K562 (cell line): ENCODE data around the gene HPD. TPM values are rescaled to one million over a fixed set of nuclear protein-coding genes. Genes with fewer than 3 reads are reported as not detected.

ENCODE experiments used
- EHMT2 ChIP-seq: fragments of 450-650 bp; IDR thresholded peaks from 2 replicates; pipeline ENCODE4 v1.6.1; 2018; ENCODE audit warnings: antibody characterized with exemption
- GATA2 ChIP-seq: sonication (generic); formaldehyde crosslinking; IDR thresholded peaks from 2 replicates; pipeline ENCODE4 v1.4.0; 2020; ENCODE audit warnings: mild to moderate bottlenecking, missing genetic modification reagents
- RBFOX2 ChIP-seq: fragments of 200-400 bp; formaldehyde crosslinking; IDR thresholded peaks from 2 replicates; pipeline ENCODE4 v1.6.1; 2017; ENCODE audit warnings: low read depth, mild to moderate bottlenecking, low read length, moderate library complexity
- RHOXF2B ChIP-seq: fragments of 250-450 bp; sonication (Bioruptor Pico); conservative IDR thresholded peaks from 2 replicates; pipeline ENCODE4 v1.5.1; 2021
- RUNX1 ChIP-seq: sonication (generic); IDR thresholded peaks from 2 replicates; pipeline ENCODE4 v1.6.1; 2016; ENCODE audit warnings: antibody characterized with exemption, low read depth
- SMAD4 ChIP-seq: fragments of 250-450 bp; sonication (Bioruptor Pico); conservative IDR thresholded peaks from 2 replicates; pipeline ENCODE4 v1.8.0; 2021; ENCODE audit warnings: inconsistent platforms, mild to moderate bottlenecking, moderate library complexity
- SRSF9 ChIP-seq: fragments of 200-400 bp; formaldehyde crosslinking; IDR thresholded peaks from 2 replicates; pipeline ENCODE4 v1.6.1; 2017; ENCODE audit warnings: low read depth, low read length, borderline replicate concordance
- TAF9B ChIP-seq: fragments of 450-650 bp; IDR thresholded peaks from 2 replicates; pipeline ENCODE4 v1.6.1; 2018; ENCODE audit warnings: mild to moderate bottlenecking; ENCODE audit not compliant: partially characterized antibody
- TRIM28 ChIP-seq: fragments of 450-650 bp; IDR thresholded peaks from 2 replicates; pipeline ENCODE4 v1.6.1; 2017
- WHSC1 ChIP-seq: IDR thresholded peaks from one replicate; pipeline ENCODE4 v1.6.1; 2012; ENCODE audit warnings: low read length, control low read depth, inconsistent platforms
- ZNF232 ChIP-seq: sonication (generic); formaldehyde crosslinking; IDR thresholded peaks from 2 replicates; pipeline ENCODE4 v1.8.0; 2022; ENCODE audit warnings: mild to moderate bottlenecking, missing genetic modification reagents
- ZNF57 ChIP-seq: fragments of 450-650 bp; formaldehyde crosslinking; IDR thresholded peaks from 2 replicates; pipeline ENCODE4 v1.4.0; 2020; ENCODE audit warnings: mild to moderate bottlenecking, moderate library complexity
- polyA plus RNA-seq, 8 experiments: library from polyadenylated mRNA; depleted of rRNA in 4 of 8; stranded (reverse) in 5 of 8; unstranded in 3 of 8; fragments of >200 nt; fragmentation: Nextera tagmentation in 2 of 8; fragmentation: Illumina TruSeq in 1 of 8; extraction: Ambion mirVana in 2 of 8; extraction: Trizol in 1 of 8; gene quantifications; 2 replicates each; pipeline versions ENCODE4 v1.2.1 to v1.2.3, GENCODE V29; 2011 to 2014; ENCODE audit warnings: inconsistent platforms in 1 of 8, missing spikeins in 1 of 8
- total RNA-seq, 7 experiments: library from RNA; depleted of rRNA in 6 of 7; stranded (reverse); fragments of >200 nt in 6 of 7; fragmentation: Illumina TruSeq in 2 of 7; extraction: Trizol in 2 of 7; gene quantifications; 2 replicates each; pipeline versions ENCODE4 v1.2.1 to v1.2.3, GENCODE V29; 2011 to 2021; ENCODE audit warnings: low replicate concordance in 1 of 7
- TF ChIP-seq, protein P1 (sequence below): fragments of 250-450 bp; sonication (Bioruptor Pico); IDR thresholded peaks from 2 replicates; pipeline ENCODE4 v1.5.0; 2020; ENCODE audit warnings: mild to moderate bottlenecking, borderline replicate concordance
- TF ChIP-seq, protein P2 (sequence below): fragments of 200-400 bp; formaldehyde crosslinking; IDR thresholded peaks from 2 replicates; pipeline ENCODE4 v1.6.1; 2017; ENCODE audit warnings: mild to moderate bottlenecking, low read depth, low read length, moderate library complexity
- TF ChIP-seq, protein P3 (sequence below): IDR thresholded peaks from 2 replicates; pipeline ENCODE4 v1.6.1; 2012; ENCODE audit warnings: low read depth, low read length, improper control_type of control experiment, borderline replicate concordance
- TF ChIP-seq, protein P4 (sequence below), 2 experiments: fragments of 450-650 bp in 1 of 2; sonication (generic) in 1 of 2; formaldehyde crosslinking; conservative IDR thresholded peaks; 2 replicates each; pipeline versions ENCODE4 v1.4.0 to v1.8.1; 2020 to 2022; ENCODE audit warnings: mild to moderate bottlenecking in 1 of 2, missing genetic modification reagents in 1 of 2
- TF ChIP-seq, protein P5 (sequence below): fragments of 450-650 bp; IDR thresholded peaks from 2 replicates; pipeline ENCODE4 v1.6.1; 2014; ENCODE audit warnings: low read depth, mild to moderate bottlenecking, moderate library complexity, borderline replicate concordance

HPD gene
- total and polyA plus RNA-seq, 9 of the 15 experiments (the other 6 are each of a cell fraction or from before 2014, with no cell fraction given): 0.06 to 0.29 (median 0.07) TPM; not detected in 4

DNA sequence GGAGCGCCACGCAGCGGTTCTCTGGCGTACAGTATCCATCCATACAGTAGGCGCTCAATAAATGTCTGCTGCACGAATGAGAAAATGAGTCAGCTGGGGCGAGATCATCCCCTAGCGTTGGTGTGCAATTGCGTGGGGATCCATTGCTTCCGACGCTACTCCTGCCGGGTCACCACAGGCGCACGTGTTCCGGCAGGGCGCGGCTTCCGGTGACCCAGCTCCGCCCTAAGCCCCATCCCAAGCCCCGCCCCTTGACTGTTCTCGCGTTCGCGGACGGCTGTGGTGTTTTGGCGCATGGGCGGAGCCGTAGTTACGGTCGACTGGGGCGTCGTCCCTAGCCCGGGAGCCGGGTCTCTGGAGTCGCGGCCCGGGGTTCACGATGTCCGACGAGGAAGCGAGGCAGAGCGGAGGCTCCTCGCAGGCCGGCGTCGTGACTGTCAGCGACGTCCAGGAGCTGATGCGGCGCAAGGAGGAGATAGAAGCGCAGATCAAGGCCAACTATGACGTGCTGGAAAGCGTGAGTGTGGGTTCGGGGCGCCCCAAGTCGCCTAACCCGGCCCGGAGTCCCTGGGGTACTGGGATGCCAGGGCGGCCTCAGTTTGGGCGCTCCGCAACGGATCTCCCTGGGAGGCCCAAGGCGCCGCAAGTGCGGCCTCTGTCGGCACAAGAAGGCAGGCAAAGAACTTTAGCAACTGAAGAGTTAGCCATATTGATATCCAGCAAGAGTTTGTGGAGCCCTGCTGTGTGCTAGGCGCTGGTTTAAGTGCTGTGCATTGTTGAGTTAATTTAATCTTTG, 30.0 kb upstream of the HPD start, which contains the start of gene PSMD9 (continued):
- TF ChIP-seq, protein P1, sequence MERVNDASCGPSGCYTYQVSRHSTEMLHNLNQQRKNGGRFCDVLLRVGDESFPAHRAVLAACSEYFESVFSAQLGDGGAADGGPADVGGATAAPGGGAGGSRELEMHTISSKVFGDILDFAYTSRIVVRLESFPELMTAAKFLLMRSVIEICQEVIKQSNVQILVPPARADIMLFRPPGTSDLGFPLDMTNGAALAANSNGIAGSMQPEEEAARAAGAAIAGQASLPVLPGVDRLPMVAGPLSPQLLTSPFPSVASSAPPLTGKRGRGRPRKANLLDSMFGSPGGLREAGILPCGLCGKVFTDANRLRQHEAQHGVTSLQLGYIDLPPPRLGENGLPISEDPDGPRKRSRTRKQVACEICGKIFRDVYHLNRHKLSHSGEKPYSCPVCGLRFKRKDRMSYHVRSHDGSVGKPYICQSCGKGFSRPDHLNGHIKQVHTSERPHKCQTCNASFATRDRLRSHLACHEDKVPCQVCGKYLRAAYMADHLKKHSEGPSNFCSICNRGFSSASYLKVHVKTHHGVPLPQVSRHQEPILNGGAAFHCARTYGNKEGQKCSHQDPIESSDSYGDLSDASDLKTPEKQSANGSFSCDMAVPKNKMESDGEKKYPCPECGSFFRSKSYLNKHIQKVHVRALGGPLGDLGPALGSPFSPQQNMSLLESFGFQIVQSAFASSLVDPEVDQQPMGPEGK: no peak
- TF ChIP-seq ZNF57 (CRISPR knock-in tag): no peak
- TF ChIP-seq, protein P2, sequence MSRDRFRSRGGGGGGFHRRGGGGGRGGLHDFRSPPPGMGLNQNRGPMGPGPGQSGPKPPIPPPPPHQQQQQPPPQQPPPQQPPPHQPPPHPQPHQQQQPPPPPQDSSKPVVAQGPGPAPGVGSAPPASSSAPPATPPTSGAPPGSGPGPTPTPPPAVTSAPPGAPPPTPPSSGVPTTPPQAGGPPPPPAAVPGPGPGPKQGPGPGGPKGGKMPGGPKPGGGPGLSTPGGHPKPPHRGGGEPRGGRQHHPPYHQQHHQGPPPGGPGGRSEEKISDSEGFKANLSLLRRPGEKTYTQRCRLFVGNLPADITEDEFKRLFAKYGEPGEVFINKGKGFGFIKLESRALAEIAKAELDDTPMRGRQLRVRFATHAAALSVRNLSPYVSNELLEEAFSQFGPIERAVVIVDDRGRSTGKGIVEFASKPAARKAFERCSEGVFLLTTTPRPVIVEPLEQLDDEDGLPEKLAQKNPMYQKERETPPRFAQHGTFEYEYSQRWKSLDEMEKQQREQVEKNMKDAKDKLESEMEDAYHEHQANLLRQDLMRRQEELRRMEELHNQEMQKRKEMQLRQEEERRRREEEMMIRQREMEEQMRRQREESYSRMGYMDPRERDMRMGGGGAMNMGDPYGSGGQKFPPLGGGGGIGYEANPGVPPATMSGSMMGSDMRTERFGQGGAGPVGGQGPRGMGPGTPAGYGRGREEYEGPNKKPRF: no peak
- no peak; the same call in 1 of the 2 replicates for TF ChIP-seq RHOXF2B
- TF ChIP-seq, protein P3, sequence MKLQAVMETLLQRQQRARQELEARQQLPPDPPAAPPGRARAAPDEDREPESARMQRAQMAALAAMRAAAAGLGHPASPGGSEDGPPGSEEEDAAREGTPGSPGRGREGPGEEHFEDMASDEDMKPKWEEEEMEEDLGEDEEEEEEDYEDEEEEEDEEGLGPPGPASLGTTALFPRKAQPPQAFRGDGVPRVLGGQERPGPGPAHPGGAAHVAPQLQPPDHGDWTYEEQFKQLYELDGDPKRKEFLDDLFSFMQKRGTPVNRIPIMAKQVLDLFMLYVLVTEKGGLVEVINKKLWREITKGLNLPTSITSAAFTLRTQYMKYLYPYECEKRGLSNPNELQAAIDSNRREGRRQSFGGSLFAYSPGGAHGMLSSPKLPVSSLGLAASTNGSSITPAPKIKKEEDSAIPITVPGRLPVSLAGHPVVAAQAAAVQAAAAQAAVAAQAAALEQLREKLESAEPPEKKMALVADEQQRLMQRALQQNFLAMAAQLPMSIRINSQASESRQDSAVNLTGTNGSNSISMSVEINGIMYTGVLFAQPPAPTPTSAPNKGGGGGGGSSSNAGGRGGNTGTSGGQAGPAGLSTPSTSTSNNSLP: peak; percentile 94; the same call in 1 of the 2 replicates
- TF ChIP-seq TAF9B: peak; percentile 66
- TF ChIP-seq RBFOX2: peak; percentile 99
- TF ChIP-seq GATA2 (CRISPR knock-in tag): no peak
- TF ChIP-seq, protein P4, sequence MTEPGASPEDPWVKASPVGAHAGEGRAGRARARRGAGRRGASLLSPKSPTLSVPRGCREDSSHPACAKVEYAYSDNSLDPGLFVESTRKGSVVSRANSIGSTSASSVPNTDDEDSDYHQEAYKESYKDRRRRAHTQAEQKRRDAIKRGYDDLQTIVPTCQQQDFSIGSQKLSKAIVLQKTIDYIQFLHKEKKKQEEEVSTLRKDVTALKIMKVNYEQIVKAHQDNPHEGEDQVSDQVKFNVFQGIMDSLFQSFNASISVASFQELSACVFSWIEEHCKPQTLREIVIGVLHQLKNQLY (CRISPR knock-in tag; conservative IDR thresholded peaks at IDR 0.05): no peak
- no peak for TF ChIP-seq WHSC1
- TF ChIP-seq SRSF9: no peak
- TF ChIP-seq SMAD4 (CRISPR knock-in tag): peak; percentile 80
- peak; percentile 58 for TF ChIP-seq EHMT2
- TF ChIP-seq RUNX1: peak; percentile 18; the same call in 1 of the 2 replicates
- TF ChIP-seq, protein P5, sequence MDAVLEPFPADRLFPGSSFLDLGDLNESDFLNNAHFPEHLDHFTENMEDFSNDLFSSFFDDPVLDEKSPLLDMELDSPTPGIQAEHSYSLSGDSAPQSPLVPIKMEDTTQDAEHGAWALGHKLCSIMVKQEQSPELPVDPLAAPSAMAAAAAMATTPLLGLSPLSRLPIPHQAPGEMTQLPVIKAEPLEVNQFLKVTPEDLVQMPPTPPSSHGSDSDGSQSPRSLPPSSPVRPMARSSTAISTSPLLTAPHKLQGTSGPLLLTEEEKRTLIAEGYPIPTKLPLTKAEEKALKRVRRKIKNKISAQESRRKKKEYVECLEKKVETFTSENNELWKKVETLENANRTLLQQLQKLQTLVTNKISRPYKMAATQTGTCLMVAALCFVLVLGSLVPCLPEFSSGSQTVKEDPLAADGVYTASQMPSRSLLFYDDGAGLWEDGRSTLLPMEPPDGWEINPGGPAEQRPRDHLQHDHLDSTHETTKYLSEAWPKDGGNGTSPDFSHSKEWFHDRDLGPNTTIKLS: peak; percentile 86
- 0 out of 2 replicates have a peak, but pooled peaks have one; percentile 53 for TF ChIP-seq TRIM28
- peak; percentile 41; the same call in 1 of the 2 replicates for TF ChIP-seq ZNF232
